C4-2B (cell line): Measurements from ENCODE around the gene TTC32.

Experiments
- CTCF ChIP-seq: fragments of 450-650 bp; conservative IDR thresholded peaks from 2 replicates; pipeline ENCODE4 v1.5.1; 2017; ENCODE audit warnings: mild to moderate bottlenecking
- ZFX ChIP-seq: fragments of 450-650 bp; IDR thresholded peaks from 2 replicates; pipeline ENCODE4 v1.6.1; 2017

GRCh38 chr2:19872302-19872701, 29.5 kb downstream of the TTC32 start:
- TF ChIP-seq CTCF, result no peak
- TF ChIP-seq ZFX, result no peak
